Upper lobe of left lung (tissue), 6 donors: ENCODE measurements around the gene FAM53A. TPM values are rescaled to one million over a fixed set of nuclear protein-coding genes. Genes with fewer than 3 reads are reported as not detected.

ENCODE experiments used
- ATAC-seq, 2 donors: fragments of 200-7000 bp; cut with Tn5 transposase; one replicate each; pipeline ENCODE4 v1.9.1; 2022; ENCODE audit warnings: mild to moderate bottlenecking in 2 of 2, moderate library complexity in 2 of 2; ENCODE audit not compliant: low FRiP score in 2 of 2
- DNase-seq, 2 donors: peaks; one replicate each; pipeline ENCODE4 v3.0.0-alpha.2; 2019 to 2020
- H3K27ac ChIP-seq, 4 donors: fragments of 200-600 bp; sonication (generic); one replicate each; pipeline ENCODE4 v1.5.1; 2016 to 2019
- H3K27me3 ChIP-seq, 4 donors: fragments of 200-600 bp; sonication (generic); one replicate each; pipeline ENCODE4 v1.5.1; 2017 to 2019
- H3K36me3 ChIP-seq, 4 donors: fragments of 200-600 bp; sonication (generic); one replicate each; pipeline ENCODE4 v1.5.1; 2016 to 2019
- H3K4me1 ChIP-seq, 4 donors: fragments of 200-600 bp; sonication (generic); one replicate each; pipeline ENCODE4 v1.5.1; 2018 to 2019
- H3K4me3 ChIP-seq, 4 donors: fragments of 200-600 bp; sonication (generic); one replicate each; pipeline ENCODE4 v1.5.1; 2017 to 2019; ENCODE audit warnings: mild to moderate bottlenecking in 2 of 4, moderate library complexity in 1 of 4
- H3K9me3 ChIP-seq, 4 donors: fragments of 200-600 bp; sonication (generic); one replicate each; pipeline ENCODE4 v1.5.1; 2018 to 2019
- EP300 ChIP-seq, 4 donors: sonication (generic); formaldehyde crosslinking; IDR thresholded peaks; one replicate each; pipeline ENCODE4 v1.5.1; 2017; ENCODE audit warnings: antibody characterized with exemption in 4 of 4, control low read depth in 2 of 4
- POLR2A ChIP-seq, 4 donors: fragments of 450-650 bp; IDR thresholded peaks; one replicate each; pipeline ENCODE4 v1.5.1; 2016 to 2017; ENCODE audit warnings: antibody characterized with exemption in 4 of 4, mild to moderate bottlenecking in 2 of 4
- POLR2AphosphoS5 ChIP-seq, 2 donors: sonication (generic); formaldehyde crosslinking; IDR thresholded peaks; one replicate each; pipeline ENCODE4 v1.5.1; 2017; ENCODE audit warnings: antibody characterized with exemption in 2 of 2
- WGBS, 2 donors: methylation state at CpG; one replicate each; pipeline ENCODE4 v1.1.5; 2017 to 2018; 5-methylcytosine and 5-hydroxymethylcytosine counted together
- total RNA-seq, 6 donors: library from RNA; depleted of rRNA in 4 of 6; stranded (reverse); fragments of >200 nt in 4 of 6; gene quantifications; one replicate each; pipeline versions ENCODE4 v1.1.0 to v1.2.1, GENCODE V29; 2016 to 2021
- TF ChIP-seq, protein P1 (sequence below), 6 experiments: fragments of 450-650 bp in 4 of 6; fragments of 200-600 bp in 2 of 6; sonication (generic) in 2 of 6; IDR thresholded peaks; one replicate each; pipeline ENCODE4 v1.5.1; 2016 to 2019; ENCODE audit warnings: antibody characterized with exemption in 6 of 6
- donor health status: DM: no; HTN: no; CAD: no; lungs with moderate emphysema.
- donor health status: DM: no; HTN: yes; CAD: no; lungs with severe emphysema.

Gene FAM53A
- total RNA-seq, 6 donors from 2014 or later = 0.59 to 17.8 (median 2.5) TPM

- no peaks in the 10 kb centered on the region for H3K36me3 ChIP-seq
- ATAC-seq = peak in 1 of 2 donors; percentile 8
- TF ChIP-seq EP300 (IDR thresholded peaks at IDR 0.05) (no peak), POLR2A (IDR thresholded peaks at IDR 0.05) (no peak), POLR2AphosphoS5 (IDR thresholded peaks at IDR 0.05) (no peak)
- TF ChIP-seq, protein P1, sequence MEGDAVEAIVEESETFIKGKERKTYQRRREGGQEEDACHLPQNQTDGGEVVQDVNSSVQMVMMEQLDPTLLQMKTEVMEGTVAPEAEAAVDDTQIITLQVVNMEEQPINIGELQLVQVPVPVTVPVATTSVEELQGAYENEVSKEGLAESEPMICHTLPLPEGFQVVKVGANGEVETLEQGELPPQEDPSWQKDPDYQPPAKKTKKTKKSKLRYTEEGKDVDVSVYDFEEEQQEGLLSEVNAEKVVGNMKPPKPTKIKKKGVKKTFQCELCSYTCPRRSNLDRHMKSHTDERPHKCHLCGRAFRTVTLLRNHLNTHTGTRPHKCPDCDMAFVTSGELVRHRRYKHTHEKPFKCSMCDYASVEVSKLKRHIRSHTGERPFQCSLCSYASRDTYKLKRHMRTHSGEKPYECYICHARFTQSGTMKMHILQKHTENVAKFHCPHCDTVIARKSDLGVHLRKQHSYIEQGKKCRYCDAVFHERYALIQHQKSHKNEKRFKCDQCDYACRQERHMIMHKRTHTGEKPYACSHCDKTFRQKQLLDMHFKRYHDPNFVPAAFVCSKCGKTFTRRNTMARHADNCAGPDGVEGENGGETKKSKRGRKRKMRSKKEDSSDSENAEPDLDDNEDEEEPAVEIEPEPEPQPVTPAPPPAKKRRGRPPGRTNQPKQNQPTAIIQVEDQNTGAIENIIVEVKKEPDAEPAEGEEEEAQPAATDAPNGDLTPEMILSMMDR (IDR thresholded peaks at IDR 0.05) = no peak
- H3K4me1 ChIP-seq = peaks cover 0 to 5% (median 0%) of the 10 kb centered on the region in 4 donors
- no peak overlapping the region for H3K27ac ChIP-seq
- H3K9me3 ChIP-seq = no peaks in the 10 kb centered on the region
- H3K4me3 ChIP-seq = no peak overlapping the region
- WGBS, 2 donors = 73 to 90% methylated on average over 4 to 17 of the region's 17 CpGs
- no peaks in the 10 kb centered on the region for H3K27me3 ChIP-seq
- DNase-seq = peak in 1 of 2 donors; percentile 72
Measured at GRCh38 chr4:1603413-1604135, 80.5 kb downstream of the FAM53A start.

DNA sequence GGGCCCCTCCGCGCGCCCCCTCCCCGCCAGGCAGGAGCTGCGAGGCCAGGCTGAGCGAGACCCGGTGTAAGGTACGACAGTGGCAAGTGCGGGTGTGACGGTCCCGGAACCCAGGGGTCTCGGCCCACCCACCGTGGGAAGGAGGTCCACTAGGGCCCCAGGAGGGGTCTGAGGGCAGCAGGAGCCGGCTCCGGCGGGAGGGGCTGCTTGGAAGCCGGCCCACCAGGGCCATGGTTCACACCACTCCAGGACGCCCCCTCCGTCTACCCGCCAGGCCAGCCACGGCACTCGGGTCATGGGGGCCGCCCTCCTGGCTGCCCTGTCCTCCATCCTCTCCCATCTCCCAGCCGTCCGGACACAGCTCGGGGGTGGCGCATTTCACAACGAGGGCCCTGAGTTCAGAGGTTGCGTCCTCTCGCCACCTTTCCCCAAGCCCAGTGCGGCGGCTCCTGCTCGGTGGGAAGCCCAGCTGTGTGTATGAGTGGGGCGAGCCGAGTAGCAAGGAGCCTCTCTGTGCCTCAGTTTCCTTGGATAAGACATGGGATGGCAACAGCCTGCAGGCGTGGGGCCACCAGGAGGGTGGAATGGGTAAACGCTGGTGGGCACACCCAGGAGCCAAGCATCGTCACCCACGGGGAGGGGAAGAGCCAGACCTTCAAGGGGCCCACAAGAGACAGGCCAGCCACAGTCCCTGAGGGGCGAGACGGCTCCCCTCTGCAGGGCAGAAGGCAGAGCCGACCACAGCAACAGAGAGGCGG is 81.3 kb downstream of the FAM53A start:
- ATAC-seq (no peak), DNase-seq (peak in 1 of 2 donors; percentile 81)
- Histone ChIP-seq H3K4me1 (peaks cover 0 to 5% (median 0%) of the 10 kb centered on the region in 4 donors), H3K9me3 (no peaks in the 10 kb centered on the region), H3K36me3 (no peaks in the 10 kb centered on the region), H3K27me3 (no peaks in the 10 kb centered on the region), H3K27ac (no peak overlapping the region), H3K4me3 (no peak overlapping the region)
- 65 to 78% methylated on average over 23 to 41 of the region's 43 CpGs for WGBS, 2 donors
- TF ChIP-seq, protein P1 (IDR thresholded peaks at IDR 0.05) = no peak
- TF ChIP-seq POLR2A (IDR thresholded peaks at IDR 0.05) = no peak

- Histone ChIP-seq H3K4me1 (peaks cover 0 to 5% (median 0%) of the 10 kb centered on the region in 4 donors), H3K27me3 (no peaks in the 10 kb centered on the region), H3K9me3 (no peaks in the 10 kb centered on the region), H3K27ac (no peak overlapping the region), H3K36me3 (no peaks in the 10 kb centered on the region), H3K4me3 (no peak overlapping the region)
- WGBS, 2 donors = 76 to 82% methylated on average over 15 to 19 of the region's 23 CpGs
- TF ChIP-seq POLR2AphosphoS5 (IDR thresholded peaks at IDR 0.05) (no peak), EP300 (IDR thresholded peaks at IDR 0.05) (no peak), POLR2A (IDR thresholded peaks at IDR 0.05) (no peak)
- TF ChIP-seq, protein P1 (IDR thresholded peaks at IDR 0.05) = no peak
- DNase-seq (peak in 1 of 2 donors; percentile 38), ATAC-seq (no peak)
Measured at GRCh38 chr4:1601852-1602654, 82.1 kb downstream of the FAM53A start.

DNA sequence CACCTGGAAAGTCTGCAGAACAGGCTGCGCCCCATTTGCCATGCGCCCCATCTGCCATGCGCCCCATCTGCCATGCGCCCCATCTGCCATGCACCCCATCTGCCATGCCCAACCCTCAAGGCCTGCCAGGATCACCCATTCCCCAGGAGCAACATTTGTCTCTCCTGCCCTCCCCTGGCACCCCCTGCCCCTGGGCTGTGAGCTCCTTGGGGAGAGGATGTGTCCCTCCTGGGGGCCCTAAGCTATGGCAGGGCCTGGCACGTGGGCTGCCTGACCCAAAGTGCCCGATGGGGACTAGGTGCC is 82.6 kb downstream of the FAM53A start:
- H3K27ac ChIP-seq = no peak overlapping the region
- DNase-seq = no peak
- TF ChIP-seq, protein P1 (IDR thresholded peaks at IDR 0.05) = no peak
- TF ChIP-seq EP300 (IDR thresholded peaks at IDR 0.05) (no peak), POLR2A (IDR thresholded peaks at IDR 0.05) (no peak), POLR2AphosphoS5 (IDR thresholded peaks at IDR 0.05) (no peak)
- no peaks in the 10 kb centered on the region for H3K27me3 ChIP-seq
- no peaks in the 10 kb centered on the region for H3K36me3 ChIP-seq
- peaks cover 0 to 5% (median 0%) of the 10 kb centered on the region in 4 donors for H3K4me1 ChIP-seq
- no peaks in the 10 kb centered on the region for H3K9me3 ChIP-seq
- ATAC-seq = no peak
- 94 to 100% methylated on average over 1 to 3 of the region's 6 CpGs for WGBS, 2 donors
- no peak overlapping the region for H3K4me3 ChIP-seq
